Mesenteric fat pad (tissue), 1 donor: ENCODE data around the gene RENBP. TPM values are rescaled to one million over a fixed set of nuclear protein-coding genes. Genes with fewer than 3 reads are reported as not detected.

ENCODE experiments used
- DNase-seq: peaks from one replicate; pipeline ENCODE4 v3.0.0-alpha.2; 2020; ENCODE audit warnings: low spot score
- microRNA-seq: library from miRNA; unstranded; fragments of <30 nt; microRNA quantifications from one replicate; pipeline ENCODE4 v1.2.0, GENCODE V29; 2020; ENCODE audit warnings: borderline number of aligned reads
- total RNA-seq: library from RNA; stranded (reverse); fragmentation: NEBNext Ultra II Directional; extraction: Animal tissue kit (Norgen Biotek cat#: 25700); gene quantifications from one replicate; pipeline ENCODE4 v1.2.1, GENCODE V29; 2021
- donor health status: DM: yes; HTN: yes; CAD: no.

Gene RENBP
- total RNA-seq, 1 donor from 2014 or later = 34.5 TPM

DNA sequence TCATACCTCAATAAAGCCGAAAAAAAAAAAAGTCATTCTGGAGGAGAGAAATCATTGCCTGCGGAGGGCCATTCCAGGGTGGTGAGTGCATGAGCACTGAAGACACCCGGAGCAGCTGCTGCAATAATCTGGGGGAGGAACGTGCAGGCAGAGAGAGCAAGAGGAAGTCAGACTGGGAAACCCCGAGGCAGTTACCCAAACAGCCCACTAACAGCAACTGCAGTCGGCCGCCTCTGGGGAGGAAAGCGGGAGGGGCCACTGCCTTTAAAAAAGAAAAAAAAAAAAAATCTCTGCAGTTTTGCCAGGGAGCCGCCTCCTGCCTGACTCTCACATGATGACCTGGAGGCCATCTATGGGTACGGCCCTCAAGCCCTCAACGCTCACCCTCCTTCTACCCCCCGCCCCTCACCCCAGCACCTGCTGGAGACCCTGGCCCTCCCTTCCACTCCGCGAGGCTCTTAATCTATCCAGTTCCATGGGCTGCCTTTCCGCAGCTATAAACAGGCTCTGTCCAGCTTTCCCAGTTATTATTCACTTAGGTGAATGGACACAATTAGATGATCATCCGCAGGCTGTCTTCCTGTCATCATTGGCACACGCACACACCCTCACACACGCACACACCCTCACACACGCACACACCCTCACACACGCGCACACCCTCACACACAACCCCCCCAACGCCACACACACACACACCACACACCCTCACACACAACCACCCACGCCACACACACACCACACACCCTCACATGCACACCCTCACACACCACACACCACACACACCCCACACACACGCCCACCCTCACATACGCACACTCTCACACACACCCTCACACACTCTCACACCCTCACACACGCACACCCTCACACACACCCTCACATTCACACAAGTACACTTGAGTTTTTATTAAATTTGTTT is 43.4 kb downstream of the RENBP start:
- no peak for DNase-seq

DNA sequence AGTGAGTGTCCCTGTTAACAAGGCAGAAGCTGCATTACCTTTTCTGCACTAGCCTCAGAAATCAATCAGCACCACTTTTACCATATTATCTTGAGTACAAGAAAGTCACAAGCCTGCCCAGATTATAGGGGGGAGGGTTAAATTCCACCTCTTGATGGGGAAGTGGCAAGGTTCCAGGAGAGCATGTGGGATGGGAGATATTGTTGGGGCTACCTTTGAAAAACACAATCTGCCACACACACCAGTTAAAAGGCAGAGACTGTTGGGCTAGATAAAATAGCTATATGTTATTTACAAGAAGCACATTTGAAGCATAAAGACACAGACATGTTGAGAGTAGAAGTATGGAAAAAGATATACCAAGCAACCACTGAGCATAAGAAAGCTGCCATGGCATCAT is 46.5 kb downstream of the RENBP start:
- no peak for DNase-seq

DNA sequence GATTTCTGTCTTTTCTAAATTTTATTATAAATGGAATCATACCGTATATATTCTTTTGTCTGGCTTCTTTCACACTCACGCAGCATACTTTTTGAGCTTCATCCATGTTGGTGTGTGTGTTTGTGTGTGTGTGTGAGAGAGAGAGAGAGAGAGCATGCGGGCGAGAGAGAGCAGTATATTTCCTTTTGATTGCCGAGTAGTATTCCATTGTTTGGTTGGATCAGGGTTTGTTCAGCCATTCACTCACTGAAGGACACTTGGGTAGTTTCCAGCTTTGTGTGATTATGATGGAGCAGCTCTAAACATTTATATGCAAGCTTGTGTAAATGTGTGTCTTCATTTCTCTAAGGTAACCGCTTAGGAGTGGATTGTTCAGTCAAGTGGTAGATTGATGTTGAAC is 55.3 kb downstream of the RENBP start:
- no peak for DNase-seq

DNA sequence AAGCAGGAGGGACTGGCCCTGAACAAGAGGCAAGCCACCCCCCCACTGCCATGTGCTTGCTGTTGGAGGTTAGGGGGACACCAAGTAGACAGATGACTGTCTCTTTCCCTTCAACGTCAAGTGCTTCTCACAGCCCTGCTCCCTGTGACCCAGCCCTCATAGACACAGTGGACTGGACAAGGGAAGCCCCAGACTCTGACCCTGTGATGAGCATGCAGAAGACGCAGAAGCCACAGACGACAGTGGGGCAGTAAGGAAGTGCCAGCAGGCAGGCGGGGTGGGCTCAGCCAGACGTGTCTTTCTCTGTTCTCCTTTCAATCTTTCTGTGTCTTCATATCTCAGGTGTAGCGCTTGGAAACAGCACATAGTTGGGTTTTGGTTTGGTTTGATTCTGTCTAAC is 56.1 kb downstream of the RENBP start:
- no peak for DNase-seq

DNA sequence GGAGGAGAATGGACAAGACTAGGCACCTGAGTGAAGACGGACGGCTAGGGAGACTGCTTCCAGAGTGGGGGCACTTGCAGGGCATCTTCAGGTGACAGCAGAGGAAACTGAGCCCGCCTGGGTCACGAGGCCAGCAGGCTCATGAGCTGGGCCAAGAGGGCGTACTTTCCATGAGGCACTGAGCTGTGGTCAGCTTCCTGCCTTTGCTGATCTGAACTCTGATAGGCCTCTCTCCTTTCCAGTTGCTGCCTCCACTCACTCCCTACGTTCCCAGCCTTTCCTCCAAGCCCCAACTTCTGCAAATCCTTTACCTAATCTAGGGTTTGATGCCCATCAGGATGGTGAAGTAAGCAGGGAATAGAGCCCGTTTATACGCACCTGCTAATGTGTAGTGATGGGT is 57.1 kb downstream of the RENBP start:
- no peak for DNase-seq

DNA sequence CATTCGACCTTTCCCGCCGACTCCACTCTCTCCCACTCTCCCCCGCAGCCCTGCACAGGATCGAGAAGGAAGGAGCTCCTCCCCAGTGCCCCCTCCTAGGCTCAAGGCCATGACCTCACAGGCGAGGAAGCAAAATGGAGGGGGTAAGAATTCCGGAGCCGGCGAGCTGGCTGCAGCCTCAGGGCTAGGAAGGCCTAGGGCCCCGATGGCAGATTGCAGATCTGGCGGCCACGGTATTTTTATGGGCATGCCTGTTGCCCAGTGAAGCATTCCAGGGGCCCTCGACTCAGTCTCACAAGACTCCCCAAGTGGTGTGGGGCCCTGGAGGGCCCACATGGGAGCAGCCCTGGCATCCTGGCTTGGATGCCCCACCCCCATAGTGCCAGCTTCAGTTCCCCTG is 57.5 kb downstream of the RENBP start:
- no peak for DNase-seq

DNA sequence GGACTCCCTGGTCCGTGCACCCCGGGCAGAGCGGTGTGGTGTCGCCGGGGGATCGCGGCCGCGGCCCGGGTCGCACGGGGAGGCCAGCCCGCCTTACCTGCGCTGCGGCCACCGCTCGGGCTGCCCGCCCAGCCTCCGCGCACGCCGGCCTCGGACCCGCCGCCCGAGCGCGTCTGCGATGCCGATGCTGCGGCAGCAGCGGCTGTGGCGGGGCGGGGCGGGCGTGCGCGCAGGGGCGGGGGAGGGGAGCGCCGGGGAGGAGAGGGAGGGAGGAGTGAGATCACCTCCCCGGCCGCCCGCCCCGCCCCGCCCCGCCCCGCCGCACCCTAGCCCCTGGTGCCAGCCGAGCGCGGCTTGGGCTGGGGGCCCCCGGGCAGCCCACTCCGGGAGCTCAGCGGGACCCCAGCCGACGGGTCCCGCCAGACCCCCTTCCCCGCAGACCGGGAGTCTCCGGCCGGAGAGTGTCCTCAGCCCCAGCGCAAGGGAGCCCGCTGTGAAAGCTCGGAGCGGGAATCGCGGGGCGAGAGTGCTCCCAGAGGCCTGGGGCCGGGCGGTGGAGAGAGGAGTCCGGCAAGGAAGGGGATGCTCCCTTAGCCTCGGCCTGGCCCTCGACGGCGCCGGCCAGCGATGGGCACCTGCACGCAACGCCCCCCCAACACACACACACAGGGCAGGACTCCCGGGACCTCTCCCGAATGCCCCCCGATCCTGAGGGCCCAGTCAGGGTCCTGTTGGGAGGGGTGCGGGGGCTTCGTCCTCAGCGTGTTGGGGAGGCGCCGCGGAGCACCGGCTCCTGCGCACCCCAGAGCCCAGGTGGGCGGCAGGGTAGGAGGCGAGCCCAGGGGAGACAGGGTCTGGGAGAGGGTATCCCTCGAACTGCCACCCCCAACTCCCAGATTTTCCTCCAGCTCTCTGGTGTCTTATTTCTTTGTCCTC is 58.2 kb downstream of the RENBP start, which contains the start of gene L1CAM:
L1CAM (minus strand) TSS at position 206 of the 936 bp plus-strand sequence. CDS start 10,337 bp downstream, outside the sequence.
- DNase-seq = no peak

Small RNA genes within 50 kb of the gene (microRNA-seq; reads per million reads assigned to microRNA genes)
- gene MIR3202-1 (not detected), gene MIR3202-2 (not detected)

Other genes starting within 250 kb of the RENBP start
- gene BCAP31, start 220.3 kb downstream of the RENBP start, total RNA-seq = 513 TPM
- 32.3 TPM for gene ABCD1, start 219.8 kb downstream of the RENBP start, total RNA-seq
- 10.2 TPM for gene PLXNB3, start 180.4 kb downstream of the RENBP start, total RNA-seq
- 0.74 TPM for gene SRPK3, start 163.6 kb downstream of the RENBP start, total RNA-seq
- gene IDH3G, start 150.3 kb downstream of the RENBP start, total RNA-seq = 57.4 TPM
- 191 TPM for gene SSR4, start 150.0 kb downstream of the RENBP start, total RNA-seq
- gene PDZD4, start 114.1 kb downstream of the RENBP start, total RNA-seq = 2.5 TPM
- 2.4 TPM for gene L1CAM, start 58.5 kb downstream of the RENBP start, total RNA-seq
- gene AVPR2, start 40.0 kb downstream of the RENBP start, total RNA-seq = 7.2 TPM
- gene ARHGAP4, start 18.4 kb downstream of the RENBP start, total RNA-seq = 43.0 TPM
- 118 TPM for gene NAA10, start 9.6 kb downstream of the RENBP start, total RNA-seq
- gene HCFC1, start 27.2 kb upstream of the RENBP start, total RNA-seq = 45.3 TPM
- gene TMEM187, start 28.1 kb upstream of the RENBP start, total RNA-seq = 8.7 TPM
- 167 TPM for gene IRAK1, start 75.3 kb upstream of the RENBP start, total RNA-seq
- 65.5 TPM for gene MECP2, start 153.1 kb upstream of the RENBP start, total RNA-seq
- not detected for gene OPN1LW, start 199.6 kb upstream of the RENBP start, total RNA-seq
- not detected for gene OPN1MW, start 238.0 kb upstream of the RENBP start, total RNA-seq